GM21717 (cell line): ENCODE measurements around the gene DCP1A.
"Not testable (repeated sequence)": the region's sequence is repeated elsewhere in the genome, so short reads cannot be mapped to it uniquely, and the experiment has no call there.

ENCODE experiments used
- ATAC-seq: cut with Tn5 transposase; IDR thresholded peaks from one replicate; pipeline ENCODE4 v1.9.1; 2021; ENCODE audit warnings: mild to moderate bottlenecking, moderate library complexity; ENCODE audit not compliant: unreplicated experiment

DCP1A gene

GRCh38 chr3:53347261-53348064 lies at the start of gene DCP1A:
DCP1A (minus strand) TSS chr3:53347543; CDS start chr3:53347517, 26 bp downstream.
- ATAC-seq, result peak; percentile 95

- ATAC-seq, result peak; percentile 74
These were observed 37.4 kb upstream of the DCP1A start for GRCh38 chr3:53384465-53385423.

GRCh38 chr3:53382106-53382505 lies 34.8 kb upstream of the DCP1A start:
- peak; percentile 60 for ATAC-seq

GRCh38 chr3:53380306-53380705 lies 33.0 kb upstream of the DCP1A start:
- no peak for ATAC-seq

GRCh38 chr3:53379898-53380297 lies 32.6 kb upstream of the DCP1A start:
- ATAC-seq, result no peak

- ATAC-seq, result no peak
These were observed 30.5 kb upstream of the DCP1A start for GRCh38 chr3:53377794-53378193.

GRCh38 chr3:53376679-53377078 lies 29.3 kb upstream of the DCP1A start:
- no peak for ATAC-seq

GRCh38 chr3:53375019-53375418 lies 27.7 kb upstream of the DCP1A start:
- no peak for ATAC-seq

- ATAC-seq, result not testable (repeated sequence)
These were observed 23.4 kb upstream of the DCP1A start for GRCh38 chr3:53370719-53371118.

GRCh38 chr3:53361852-53362251 lies 14.5 kb upstream of the DCP1A start:
- no peak for ATAC-seq

- ATAC-seq, result no peak
These were observed 10.1 kb upstream of the DCP1A start for GRCh38 chr3:53357458-53357857.

- ATAC-seq, result no peak
These were observed 7.7 kb upstream of the DCP1A start for GRCh38 chr3:53354945-53355498.

GRCh38 chr3:53353202-53353601 lies 5.9 kb upstream of the DCP1A start:
- ATAC-seq, result no peak

- ATAC-seq, result no peak
These were observed 3.3 kb upstream of the DCP1A start for GRCh38 chr3:53350652-53351051.

- ATAC-seq, result peak; percentile 1
These were observed 775 bp upstream of the DCP1A start for GRCh38 chr3:53348118-53348517.

- peak; percentile 5 for ATAC-seq
These were observed 452 bp downstream of the DCP1A start for GRCh38 chr3:53346922-53347260.

GRCh38 chr3:53346514-53346913 lies 829 bp downstream of the DCP1A start:
- ATAC-seq, result no peak

- no peak for ATAC-seq
These were observed 5.0 kb downstream of the DCP1A start for GRCh38 chr3:53342353-53342752.

- ATAC-seq, result no peak
These were observed 10.0 kb downstream of the DCP1A start for GRCh38 chr3:53337167-53337940.

- no peak for ATAC-seq
These were observed 12.6 kb downstream of the DCP1A start for GRCh38 chr3:53334742-53335141.

- no peak for ATAC-seq
These were observed 15.5 kb downstream of the DCP1A start for GRCh38 chr3:53331871-53332270.
